ENCODE results near the gene RCN2.
A peak's percentile ranks its signal among the peaks of the same experiment; 100 is the strongest.
"Not testable (repeated sequence)": the region's sequence is repeated elsewhere in the genome, so short reads cannot be mapped to it uniquely, and the experiment has no call there.

RCN2 gene, protein sequence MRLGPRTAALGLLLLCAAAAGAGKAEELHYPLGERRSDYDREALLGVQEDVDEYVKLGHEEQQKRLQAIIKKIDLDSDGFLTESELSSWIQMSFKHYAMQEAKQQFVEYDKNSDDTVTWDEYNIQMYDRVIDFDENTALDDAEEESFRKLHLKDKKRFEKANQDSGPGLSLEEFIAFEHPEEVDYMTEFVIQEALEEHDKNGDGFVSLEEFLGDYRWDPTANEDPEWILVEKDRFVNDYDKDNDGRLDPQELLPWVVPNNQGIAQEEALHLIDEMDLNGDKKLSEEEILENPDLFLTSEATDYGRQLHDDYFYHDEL

DNA sequence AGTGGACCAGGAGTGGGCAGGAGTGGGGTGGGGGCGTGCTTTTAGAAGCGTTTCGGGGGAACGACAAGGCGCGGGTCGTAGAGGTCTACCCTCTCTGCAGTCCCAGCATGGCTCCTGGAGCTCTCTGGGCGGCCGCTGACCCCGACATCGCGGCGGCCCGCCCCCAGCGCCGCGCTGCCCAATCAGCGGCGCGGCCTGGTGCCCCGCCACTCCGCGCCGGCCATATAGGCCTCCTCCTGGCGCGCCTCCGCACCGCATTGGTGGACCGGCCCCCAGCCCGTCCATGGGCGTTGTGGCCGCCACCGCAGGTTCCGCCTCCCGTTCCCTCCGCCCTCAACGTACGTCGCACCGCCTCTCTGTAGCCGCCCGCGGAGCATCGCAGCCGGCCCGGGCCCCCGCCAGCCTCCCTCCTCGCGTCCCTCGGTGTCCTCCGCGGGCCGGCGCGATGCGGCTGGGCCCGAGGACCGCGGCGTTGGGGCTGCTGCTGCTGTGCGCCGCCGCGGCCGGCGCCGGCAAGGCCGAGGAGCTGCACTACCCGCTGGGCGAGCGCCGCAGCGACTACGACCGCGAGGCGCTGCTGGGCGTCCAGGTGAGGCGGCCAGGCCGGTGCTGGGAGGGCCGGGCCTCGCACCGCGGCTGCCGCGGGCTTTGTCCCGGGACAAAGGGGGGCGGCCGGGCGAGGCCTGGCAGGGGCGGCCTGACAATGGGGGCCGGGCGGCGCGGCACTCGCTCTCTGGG is at the start of gene RCN2:
Gene RCN2, plus strand, starts transcription at position 353 of the 738 bp plus-strand sequence. Its CDS starts 93 bp downstream, at position 446.
- DNase-seq = peak; percentile 97

DNA sequence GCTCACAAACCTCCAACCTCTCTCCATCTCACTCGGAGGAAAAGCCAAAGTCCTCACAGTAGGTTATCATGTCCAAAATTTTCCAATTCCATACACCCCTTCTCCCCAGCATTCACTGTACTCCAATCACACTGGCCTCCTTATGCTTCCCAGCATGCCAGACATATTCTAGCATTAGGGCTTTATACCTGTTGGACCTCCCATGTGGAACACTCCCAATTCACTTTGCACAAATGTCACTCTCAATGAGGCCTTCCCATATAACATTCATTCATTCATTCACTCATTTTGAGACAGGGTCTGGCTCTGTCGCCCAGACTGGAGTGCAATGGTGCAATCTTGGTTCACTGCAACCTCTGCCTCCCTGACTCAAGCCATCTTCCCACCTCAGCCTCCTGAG is 46.3 kb upstream of the RCN2 start:
- DNase-seq = no peak

DNA sequence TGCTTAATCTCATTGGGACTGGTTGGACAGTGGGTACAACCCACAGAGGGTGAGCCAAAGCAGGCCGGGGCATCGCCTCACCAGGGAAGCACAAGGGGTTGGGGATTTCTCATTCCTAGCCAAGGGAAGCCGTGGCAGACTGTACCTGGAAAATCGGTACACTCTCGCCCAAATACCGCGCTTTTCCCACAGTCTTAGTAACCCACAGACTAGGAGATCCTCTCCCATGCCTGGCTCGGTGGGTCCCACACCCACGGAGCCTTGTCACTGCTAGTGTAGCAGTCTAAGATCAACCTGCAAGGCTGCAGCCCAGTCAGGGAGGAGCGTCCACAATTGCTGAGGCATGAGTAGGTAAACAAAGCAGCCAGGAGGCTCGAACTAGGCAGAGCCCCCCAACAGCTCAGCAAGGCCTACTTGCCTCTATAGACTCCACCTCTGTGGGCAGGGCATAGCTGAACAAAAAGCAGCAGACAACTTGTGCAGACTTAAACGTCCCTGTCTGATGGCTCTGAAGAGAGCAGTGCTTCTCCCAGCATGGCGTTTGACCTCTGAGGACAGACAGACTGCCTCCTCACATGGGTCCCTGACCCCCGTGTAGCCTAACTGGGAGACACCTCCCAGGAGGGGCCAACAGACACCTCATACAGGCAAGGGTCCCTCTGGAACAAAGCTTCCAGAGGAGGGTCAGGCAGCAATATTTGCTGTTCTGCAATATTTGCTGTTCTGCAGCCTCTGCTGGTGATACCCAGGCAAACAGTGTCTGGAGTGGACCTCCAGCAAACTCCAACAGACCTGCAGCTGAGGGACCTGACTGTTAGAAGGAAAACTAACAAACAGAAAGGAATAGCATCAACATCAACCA is 44.0 kb upstream of the RCN2 start:
- not testable (repeated sequence) for DNase-seq

DNA sequence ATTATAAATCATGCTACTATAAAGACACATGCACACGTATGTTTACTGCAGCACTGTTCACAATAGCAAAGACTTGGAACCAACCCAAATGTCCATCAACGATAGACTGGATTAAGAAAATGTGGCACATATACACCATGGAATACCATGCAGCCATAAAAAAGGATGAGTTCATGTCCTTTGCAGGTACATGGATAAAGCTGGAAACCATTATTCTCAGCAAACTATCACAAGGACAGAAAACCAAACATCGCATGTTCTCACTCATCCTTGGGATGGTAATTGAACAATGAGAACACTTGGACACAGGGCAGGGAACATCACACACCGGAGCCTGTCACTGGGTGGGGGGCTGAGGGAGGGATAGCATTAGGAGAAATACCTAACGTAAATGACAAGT is 38.7 kb upstream of the RCN2 start:
- DNase-seq = not testable (repeated sequence)

DNA sequence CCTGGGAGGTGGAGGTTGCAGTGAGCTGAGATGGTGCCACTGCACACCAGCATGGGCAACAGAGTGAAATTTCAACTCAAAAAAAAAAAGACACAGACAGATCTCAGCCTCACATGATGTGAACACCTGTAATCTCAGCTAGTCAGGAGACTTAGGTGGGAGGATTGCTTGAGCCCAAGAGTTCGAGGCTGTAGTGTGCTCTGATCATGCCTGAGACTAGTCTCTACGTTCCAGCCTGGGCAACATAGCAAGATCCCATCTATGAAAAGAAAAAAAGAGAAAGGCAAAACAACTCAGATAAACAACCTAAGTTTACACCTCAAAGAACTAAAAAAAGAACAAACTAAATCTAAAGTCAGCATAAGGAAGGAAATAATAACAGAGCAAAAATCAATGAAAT is 37.4 kb upstream of the RCN2 start:
- no peak for DNase-seq

DNA sequence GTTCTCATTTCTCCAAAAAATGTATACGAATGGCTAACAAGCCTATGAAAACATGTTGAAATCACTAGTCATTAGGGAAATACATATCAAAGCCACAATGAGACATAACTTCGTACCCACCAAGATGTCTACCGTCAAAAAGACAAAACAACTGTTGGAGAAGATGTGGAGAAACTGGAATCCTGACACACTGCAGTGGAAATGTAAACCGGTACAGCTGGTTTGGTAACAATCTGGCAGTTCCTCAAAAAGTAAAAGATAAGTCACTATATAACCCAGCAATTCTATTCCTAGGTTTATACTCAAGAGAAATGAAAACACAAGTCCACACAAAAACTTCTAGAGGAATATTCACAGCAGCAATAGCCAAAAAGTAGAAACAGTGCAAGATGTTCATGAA is 33.4 kb upstream of the RCN2 start:
- DNase-seq = peak; percentile 11

DNA sequence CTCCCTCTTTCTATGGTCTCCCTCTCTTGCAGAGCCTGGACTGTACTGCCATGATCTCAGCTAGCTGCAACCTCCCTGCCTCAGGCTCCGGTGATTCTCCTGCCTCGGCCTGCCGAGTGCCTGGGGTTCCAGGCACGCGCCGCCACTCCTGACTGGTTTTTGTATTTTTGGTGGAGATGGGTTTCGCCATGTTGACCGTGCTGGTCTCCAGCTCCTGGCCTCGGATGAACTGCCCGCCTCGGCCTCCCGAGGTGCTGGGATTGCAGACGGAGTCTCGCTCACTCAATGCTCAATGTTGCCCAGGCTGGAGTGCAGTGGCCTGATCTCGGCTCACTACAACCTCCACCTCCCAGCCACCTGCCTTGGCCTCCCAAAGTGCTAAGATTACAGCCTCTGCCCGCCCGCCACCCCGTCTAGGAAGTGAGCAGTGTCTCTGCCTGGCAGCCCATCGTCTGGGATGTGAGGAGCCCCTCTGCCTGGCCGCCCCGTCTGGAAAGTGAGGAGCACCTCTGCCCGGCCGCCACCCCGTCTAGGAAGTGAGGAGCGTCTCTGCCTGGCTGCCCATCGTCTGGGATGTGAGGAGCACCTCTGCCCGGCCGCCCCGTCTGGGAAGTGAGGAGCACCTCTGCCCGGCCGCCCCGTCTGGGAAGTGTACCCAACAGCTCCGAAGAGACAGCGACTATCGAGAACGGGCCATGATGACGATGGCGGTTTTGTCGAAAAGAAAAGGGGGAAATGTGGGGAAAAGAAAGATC is 32.2 kb upstream of the RCN2 start:
- not testable (repeated sequence) for DNase-seq

DNA sequence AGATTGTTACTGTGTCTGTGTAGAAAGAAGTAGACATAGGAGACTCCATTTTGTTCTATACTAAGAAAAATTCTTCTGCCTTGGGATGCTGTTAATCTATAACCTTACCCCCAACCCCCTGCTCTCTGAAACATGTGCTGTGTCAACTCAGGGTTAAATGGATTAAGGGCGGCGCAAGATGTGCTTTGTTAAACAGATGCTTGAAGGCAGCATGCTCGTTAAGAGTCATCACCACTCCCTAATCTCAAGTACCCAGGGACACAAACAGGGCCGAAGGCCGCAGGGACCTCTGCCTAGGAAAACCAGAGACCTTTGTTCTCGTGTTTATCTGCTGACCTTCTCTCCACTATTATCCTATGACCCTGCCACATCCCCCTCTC is 31.6 kb upstream of the RCN2 start:
- DNase-seq = not testable (repeated sequence)

DNA sequence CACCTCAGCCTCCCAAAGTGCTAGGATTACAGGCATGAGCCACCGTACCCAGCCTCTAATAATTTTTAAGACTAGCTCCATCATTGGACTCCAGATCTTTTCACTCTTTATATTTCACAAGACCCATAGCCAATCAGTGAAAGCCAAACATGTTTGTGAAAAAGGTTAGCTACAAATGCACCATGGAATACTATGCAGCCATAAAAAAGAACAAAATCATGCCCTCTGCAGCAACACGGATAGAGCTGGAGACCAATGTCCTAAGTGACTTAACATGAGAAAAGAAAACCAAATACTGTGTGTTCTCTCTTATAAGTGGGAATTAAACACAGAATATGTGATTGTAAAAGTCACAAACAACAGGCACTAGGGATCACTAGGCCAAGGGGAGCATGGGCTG is 29.6 kb upstream of the RCN2 start:
- DNase-seq = no peak

DNA sequence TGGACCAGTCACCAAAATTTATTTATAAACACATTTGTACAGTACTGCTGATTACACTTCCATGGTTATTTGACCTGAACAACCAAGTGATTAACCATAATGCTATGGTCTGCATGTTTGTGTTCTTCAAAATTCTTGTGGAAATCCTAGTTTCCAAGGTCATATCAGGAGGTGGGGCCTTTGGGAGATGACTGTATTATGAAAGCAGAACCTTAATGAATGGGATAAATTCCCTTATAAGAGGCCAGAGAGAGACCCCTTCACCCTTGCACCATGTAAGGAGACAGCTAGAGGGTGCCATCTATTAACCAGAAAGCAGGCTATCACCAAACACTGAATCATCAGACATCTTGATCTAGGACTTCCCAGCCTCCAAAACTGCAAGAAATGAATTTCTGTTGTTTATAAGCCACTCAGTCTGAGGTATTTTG is 28.3 kb upstream of the RCN2 start:
- peak; percentile 49 for DNase-seq

DNA sequence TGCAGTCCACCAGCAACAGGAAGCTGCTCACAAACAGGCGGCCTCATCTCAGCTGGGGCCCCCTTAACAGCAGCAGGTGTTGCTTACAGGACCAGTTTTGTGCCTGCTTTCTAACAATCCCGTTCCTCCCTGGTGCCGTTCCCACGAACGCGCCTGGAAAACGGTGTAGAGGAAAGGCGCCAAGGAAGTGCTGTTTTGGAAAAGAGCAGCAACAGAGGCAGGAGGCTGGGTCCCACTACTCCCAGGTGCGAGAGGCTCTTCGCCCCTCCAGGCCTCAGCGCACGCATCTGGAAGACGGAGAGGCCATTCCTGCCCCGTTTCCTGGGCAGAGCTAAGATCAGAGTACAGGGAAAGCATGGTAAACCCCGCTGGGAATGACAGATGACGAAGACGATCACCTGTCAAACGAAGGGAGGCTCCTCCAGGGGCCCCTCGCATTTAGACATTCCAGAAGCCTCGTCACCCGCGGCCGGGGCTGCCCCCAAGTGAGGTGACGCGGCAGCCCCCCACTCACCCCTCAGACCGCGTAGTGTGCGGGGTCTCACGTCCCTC is 27.0 kb upstream of the RCN2 start:
- DNase-seq = peak; percentile 63

DNA sequence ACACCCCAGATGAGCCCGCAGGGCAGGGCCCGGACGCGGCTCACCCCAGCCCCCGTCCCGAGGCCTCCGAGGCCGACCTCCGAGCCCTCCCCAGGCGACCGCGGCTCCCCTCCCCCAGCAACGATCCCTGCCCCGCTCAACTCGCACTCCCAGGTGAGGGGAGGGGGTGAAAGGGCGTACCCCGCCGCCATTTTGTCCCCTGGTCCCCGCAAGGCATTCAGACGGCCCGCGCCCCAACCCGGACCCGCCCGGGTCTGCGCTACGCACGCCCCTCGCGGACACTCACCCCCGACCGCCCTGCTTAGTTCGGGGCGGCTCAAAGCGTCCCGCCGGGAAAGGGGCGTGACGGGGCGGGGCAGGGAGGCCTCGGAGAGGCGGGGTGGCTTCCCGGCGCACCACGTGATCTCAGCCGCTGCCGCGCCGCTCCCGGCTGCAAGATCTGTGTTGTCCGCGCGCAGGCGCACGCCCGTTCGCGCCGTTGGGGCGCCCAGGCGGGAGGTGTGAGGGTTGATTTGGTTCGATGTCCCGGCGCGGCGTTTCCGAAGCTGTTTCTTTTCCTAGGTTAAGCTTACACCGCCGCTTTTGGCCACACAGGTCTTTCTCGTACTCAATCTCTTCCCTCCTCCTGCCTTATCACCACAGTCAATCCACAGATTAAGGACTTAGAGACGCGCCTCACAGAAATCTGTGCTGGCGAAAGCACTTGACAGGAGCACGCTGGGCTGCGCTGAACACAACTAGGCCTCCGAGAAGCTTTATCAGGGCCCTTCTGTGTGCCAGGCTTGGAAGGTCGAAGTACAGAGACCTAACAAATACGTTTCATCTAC is 26.3 kb upstream of the RCN2 start, which contains the start of gene SCAPER:
Gene SCAPER, minus strand, starts transcription at position 328 of the 827 bp plus-strand sequence. CDS start 21,523 bp downstream, outside the sequence.
- peak; percentile 91 for DNase-seq

DNA sequence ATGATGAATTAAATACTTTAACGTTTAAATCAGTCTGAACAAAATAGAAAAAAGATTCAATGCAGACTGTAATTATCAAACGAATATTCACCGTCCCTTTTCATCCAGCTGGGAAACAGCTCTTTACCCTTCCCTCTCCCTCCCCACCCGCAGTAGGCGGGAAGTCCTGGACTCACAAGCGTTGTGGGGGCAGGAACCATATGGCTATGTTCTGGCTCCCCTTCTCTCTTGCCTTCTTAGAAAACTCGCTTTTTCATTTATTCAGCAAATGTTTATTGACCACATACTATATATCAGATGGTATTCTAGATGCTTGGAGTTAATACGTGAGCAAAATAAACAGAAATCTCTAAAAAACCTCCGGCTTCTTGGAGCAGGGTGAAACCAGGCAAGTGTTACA is 25.7 kb upstream of the RCN2 start:
- DNase-seq = peak; percentile 40

DNA sequence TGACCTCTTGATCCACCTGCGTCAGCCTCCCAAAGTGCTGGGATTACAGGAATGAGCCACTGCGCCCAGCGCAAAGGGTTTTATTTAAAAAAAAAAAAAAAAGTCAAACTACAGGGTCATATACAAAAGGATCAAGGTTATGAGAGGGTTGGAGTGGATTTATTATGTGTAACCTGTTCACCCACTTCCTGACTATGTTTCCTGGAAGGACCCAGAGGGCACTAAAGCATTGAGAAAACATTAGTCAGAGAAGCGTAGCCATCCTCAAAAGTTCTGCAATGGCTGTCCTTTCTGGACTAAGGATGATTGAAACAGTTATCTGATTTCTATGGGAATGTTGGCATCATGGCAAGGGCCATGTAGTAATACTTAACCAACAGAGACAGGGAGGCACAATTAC is 19.1 kb upstream of the RCN2 start:
- DNase-seq = peak; percentile 30

DNA sequence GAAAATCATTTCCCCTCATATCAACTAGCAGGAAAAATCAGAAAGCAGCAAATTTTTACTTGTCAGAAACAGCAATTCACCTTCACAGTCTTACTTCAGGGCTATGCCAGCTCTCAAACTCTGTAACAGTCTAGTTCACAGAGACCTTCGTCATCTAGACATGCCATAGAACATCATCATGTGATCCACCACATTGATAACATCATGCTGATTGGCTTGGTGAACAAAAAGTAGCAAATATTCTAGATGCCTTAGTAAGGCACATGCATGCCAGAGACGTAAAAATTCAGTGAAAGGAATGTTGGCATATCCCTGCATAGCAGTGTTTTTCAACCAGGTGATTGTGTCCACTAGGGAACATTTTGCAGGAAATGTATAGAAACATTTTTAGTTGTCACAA is 17.8 kb upstream of the RCN2 start:
- DNase-seq = no peak

DNA sequence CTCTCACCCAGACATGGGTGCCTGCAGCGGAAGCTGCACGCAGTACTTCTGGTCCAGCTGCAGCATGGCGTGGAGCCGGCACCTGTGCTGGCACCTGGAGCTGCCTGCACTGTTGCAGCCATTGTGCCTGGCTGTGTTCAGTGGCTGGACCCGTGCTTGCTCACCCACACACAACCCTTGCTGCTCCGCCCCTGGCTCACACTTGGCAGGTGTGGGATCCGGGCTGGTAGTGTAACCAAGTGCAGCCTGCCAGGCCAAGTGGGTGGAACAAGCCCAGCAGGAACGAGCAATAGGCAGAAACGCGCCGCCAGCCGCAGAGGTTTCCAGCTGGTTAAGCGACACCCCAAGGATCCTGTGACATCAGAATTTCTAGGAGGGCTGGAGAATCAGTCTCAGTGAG is 15.2 kb upstream of the RCN2 start:
- DNase-seq = no peak

DNA sequence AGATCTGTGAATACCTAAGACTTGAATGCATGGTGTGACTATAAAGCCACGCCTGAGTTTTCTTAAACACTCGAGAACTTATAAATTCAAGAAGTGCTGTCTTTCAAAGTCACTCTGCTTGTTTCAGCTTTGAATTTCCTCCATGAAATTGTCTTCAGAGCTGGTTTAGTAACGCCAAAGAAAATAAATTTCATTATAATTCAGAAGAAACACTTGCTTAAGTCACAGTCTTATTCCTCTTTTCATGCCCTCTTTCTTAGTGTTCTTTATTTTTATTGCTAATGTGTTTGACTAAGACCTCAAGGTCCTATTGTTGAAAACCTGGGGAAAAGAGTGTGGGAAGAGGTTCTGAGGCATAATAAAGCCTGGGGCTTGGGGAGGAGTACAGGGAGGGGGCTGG is 3.3 kb upstream of the RCN2 start:
- no peak for DNase-seq

DNA sequence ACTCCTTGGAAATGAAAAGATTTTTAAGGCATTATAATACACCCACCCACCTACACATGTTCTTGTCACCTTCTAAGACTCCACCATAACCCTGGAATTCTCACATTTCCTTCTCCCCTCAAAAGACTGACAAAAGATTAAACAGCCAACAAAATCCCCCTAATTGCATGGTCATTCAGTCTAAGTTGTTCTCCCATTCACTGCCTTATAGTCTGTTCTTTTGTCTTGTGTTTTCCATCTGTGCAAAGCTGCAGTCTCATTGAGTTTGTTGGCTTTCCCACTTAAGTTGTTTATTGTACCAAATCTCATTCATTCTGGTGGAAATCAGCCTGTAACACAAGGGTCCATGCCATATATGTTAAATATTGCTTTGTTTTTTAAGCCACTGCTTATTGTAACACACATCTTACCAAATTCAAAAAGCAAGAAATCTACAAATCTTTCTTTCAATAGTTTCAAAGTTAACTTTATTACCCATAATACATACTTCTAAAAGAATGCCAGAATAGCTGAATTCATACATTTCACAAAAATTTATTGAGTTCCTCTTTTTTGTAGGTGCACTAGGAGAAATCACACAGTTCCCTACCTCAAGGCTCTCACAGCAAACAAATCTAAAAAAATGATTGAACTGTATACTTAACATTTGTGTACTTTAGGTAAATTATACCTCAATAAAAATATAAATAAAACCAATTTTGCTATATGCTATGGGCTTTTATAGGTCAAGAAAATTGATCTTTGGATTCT is 2.4 kb upstream of the RCN2 start:
- peak; percentile 39 for DNase-seq

DNA sequence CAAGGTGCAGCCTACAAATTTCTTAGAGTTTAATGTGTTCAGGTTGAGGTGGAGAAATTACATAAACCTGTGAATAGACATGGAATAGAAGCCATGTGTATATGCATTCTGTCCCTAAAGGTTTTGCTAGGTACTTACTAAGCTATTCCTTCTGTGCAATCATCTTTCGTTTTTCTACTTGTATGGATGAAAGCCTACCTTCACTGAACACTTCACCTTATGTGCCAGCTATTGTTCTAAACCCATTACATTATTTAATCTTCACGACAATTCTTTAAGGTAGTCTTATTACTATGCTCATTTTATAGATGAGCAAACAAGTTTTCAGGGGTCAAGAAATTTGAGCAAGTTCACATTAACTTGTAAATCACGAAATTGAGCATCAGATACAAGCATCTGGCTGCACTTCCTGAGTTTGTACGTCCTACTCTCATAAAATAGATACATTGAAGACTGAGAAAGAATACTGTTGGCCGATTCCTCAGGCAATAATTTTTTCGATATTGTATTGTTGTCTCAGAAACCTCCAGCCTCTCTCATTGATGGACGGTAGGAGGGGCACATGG is 635 bp upstream of the RCN2 start:
- DNase-seq = peak; percentile 48
